ENCODE results near the gene KIF3A.

Gene KIF3A

GRCh38 chr5:132754947-132755346 is 17.6 kb upstream of the KIF3A start:
- in situ Hi-C loops (cut with MboI; ENCODE audit: low sequenced_read_pairs): no loop called here

GRCh38 chr5:132754111-132754510 is 16.8 kb upstream of the KIF3A start:
- in situ Hi-C loops (cut with MboI; ENCODE audit: low sequenced_read_pairs): no loop called here

- in situ Hi-C loops (cut with MboI; ENCODE audit: low sequenced_read_pairs): no loop called here
Measured at GRCh38 chr5:132753135-132753987, 16.0 kb upstream of the KIF3A start.

- in situ Hi-C loops (cut with MboI; ENCODE audit: low sequenced_read_pairs): no loop called here
Measured at GRCh38 chr5:132752581-132753125, 15.3 kb upstream of the KIF3A start.

GRCh38 chr5:132751971-132752580 is 14.7 kb upstream of the KIF3A start:
- in situ Hi-C loops (cut with MboI; ENCODE audit: low sequenced_read_pairs): no loop called here

- in situ Hi-C loops (cut with MboI; ENCODE audit: low sequenced_read_pairs): no loop called here
Measured at GRCh38 chr5:132751444-132751843, 14.1 kb upstream of the KIF3A start.

- in situ Hi-C loops (cut with MboI; ENCODE audit: low sequenced_read_pairs): no loop called here
Measured at GRCh38 chr5:132750471-132751230, 13.3 kb upstream of the KIF3A start.

GRCh38 chr5:132749506-132749905 is 12.2 kb upstream of the KIF3A start:
- in situ Hi-C loops (cut with MboI; ENCODE audit: low sequenced_read_pairs): no loop called here

- in situ Hi-C loops (cut with MboI; ENCODE audit: low sequenced_read_pairs): no loop called here
Measured at GRCh38 chr5:132748522-132749000, 11.2 kb upstream of the KIF3A start.

GRCh38 chr5:132747616-132748440 is 10.5 kb upstream of the KIF3A start:
- in situ Hi-C loops (cut with MboI; ENCODE audit: low sequenced_read_pairs): no loop called here

GRCh38 chr5:132746954-132747615 is 9.7 kb upstream of the KIF3A start, which contains the start of gene CCNI2:
CCNI2 (plus strand) TSS chr5:132747426; CDS start chr5:132747496, 70 bp downstream.
- in situ Hi-C loops (cut with MboI; ENCODE audit: low sequenced_read_pairs): no loop called here

- in situ Hi-C loops (cut with MboI; ENCODE audit: low sequenced_read_pairs): no loop called here
Measured at GRCh38 chr5:132746592-132746953, 9.2 kb upstream of the KIF3A start.

- in situ Hi-C loops (cut with MboI; ENCODE audit: low sequenced_read_pairs): no loop called here
Measured at GRCh38 chr5:132744659-132745058, 7.3 kb upstream of the KIF3A start.

GRCh38 chr5:132742626-132743025 is 5.3 kb upstream of the KIF3A start:
- in situ Hi-C loops (cut with MboI; ENCODE audit: low sequenced_read_pairs): no loop called here

- in situ Hi-C loops (cut with MboI; ENCODE audit: low sequenced_read_pairs): no loop called here
Measured at GRCh38 chr5:132742158-132742557, 4.8 kb upstream of the KIF3A start.

- in situ Hi-C loops (cut with MboI; ENCODE audit: low sequenced_read_pairs): no loop called here
Measured at GRCh38 chr5:132739232-132739631, 1.9 kb upstream of the KIF3A start.

GRCh38 chr5:132737982-132738681 is 786 bp upstream of the KIF3A start:
- in situ Hi-C loops (cut with MboI; ENCODE audit: low sequenced_read_pairs): no loop called here

GRCh38 chr5:132734687-132735086 is 2.7 kb downstream of the KIF3A start:
- in situ Hi-C loops (cut with MboI; ENCODE audit: low sequenced_read_pairs): no loop called here

GRCh38 chr5:132733499-132734148 is 3.7 kb downstream of the KIF3A start:
- in situ Hi-C loops (cut with MboI; ENCODE audit: low sequenced_read_pairs): no loop called here

All from HL-60/S4 treated with phorbol 12-myristate 13-acetate at 8.2 ng/mL for 4 days and 3 days (cell line).